HG03571 (cell line): ENCODE measurements around the gene ZBED3.
"Not testable (repeated sequence)": the region's sequence is repeated elsewhere in the genome, so short reads cannot be mapped to it uniquely, and the experiment has no call there.

ENCODE experiments used
- ATAC-seq: cut with Tn5 transposase; IDR thresholded peaks from one replicate; pipeline ENCODE4 v1.9.1; 2021; ENCODE audit not compliant: unreplicated experiment

The ZBED3 gene

GRCh38 chr5:77086689-77087483 lies at the start of gene ZBED3:
Gene ZBED3 (minus strand): TSS chr5:77087285. CDS start chr5:77077878, 9,407 bp downstream.
- ATAC-seq: no peak

- no peak for ATAC-seq
Measured at GRCh38 chr5:77133061-77133758, 46.1 kb upstream of the ZBED3 start.

- no peak for ATAC-seq
Measured at GRCh38 chr5:77131361-77131760, 44.3 kb upstream of the ZBED3 start.

- no peak for ATAC-seq
Measured at GRCh38 chr5:77129391-77129990, 42.4 kb upstream of the ZBED3 start.

- no peak for ATAC-seq
Measured at GRCh38 chr5:77128411-77129061, 41.5 kb upstream of the ZBED3 start.

GRCh38 chr5:77123057-77123456 lies 36.0 kb upstream of the ZBED3 start:
- ATAC-seq: no peak

- ATAC-seq: no peak
Measured at GRCh38 chr5:77120706-77121105, 33.6 kb upstream of the ZBED3 start.

GRCh38 chr5:77120086-77120485 lies 33.0 kb upstream of the ZBED3 start:
- no peak for ATAC-seq

GRCh38 chr5:77117161-77117560 lies 30.1 kb upstream of the ZBED3 start:
- ATAC-seq: no peak

GRCh38 chr5:77107035-77107434 lies 19.9 kb upstream of the ZBED3 start:
- ATAC-seq: not testable (repeated sequence)

- no peak for ATAC-seq
Measured at GRCh38 chr5:77104813-77105212, 17.7 kb upstream of the ZBED3 start.

GRCh38 chr5:77103457-77103856 lies 16.4 kb upstream of the ZBED3 start:
- ATAC-seq: no peak

- ATAC-seq: no peak
Measured at GRCh38 chr5:77102549-77102948, 15.5 kb upstream of the ZBED3 start.

- no peak for ATAC-seq
Measured at GRCh38 chr5:77101298-77101697, 14.2 kb upstream of the ZBED3 start.

GRCh38 chr5:77095189-77095588 lies 8.1 kb upstream of the ZBED3 start:
- ATAC-seq: no peak

- ATAC-seq: no peak
Measured at GRCh38 chr5:77087484-77088261, 588 bp upstream of the ZBED3 start.

- no peak for ATAC-seq
Measured at GRCh38 chr5:77086368-77086688, 757 bp downstream of the ZBED3 start.

GRCh38 chr5:77083088-77083487 lies 4.0 kb downstream of the ZBED3 start:
- ATAC-seq: no peak

- no peak for ATAC-seq
Measured at GRCh38 chr5:77082280-77082679, 4.8 kb downstream of the ZBED3 start.

- no peak for ATAC-seq
Measured at GRCh38 chr5:77080905-77081304, 6.2 kb downstream of the ZBED3 start.

GRCh38 chr5:77080479-77080878 lies 6.6 kb downstream of the ZBED3 start:
- not testable (repeated sequence) for ATAC-seq
